ENCODE results near the gene IGFBPL1. TPM values are rescaled to one million over a fixed set of nuclear protein-coding genes. Genes with fewer than 3 reads are reported as not detected.

IGFBPL1 gene
- total RNA-seq, 4 donors from 2014 or later, result not detected

DNA sequence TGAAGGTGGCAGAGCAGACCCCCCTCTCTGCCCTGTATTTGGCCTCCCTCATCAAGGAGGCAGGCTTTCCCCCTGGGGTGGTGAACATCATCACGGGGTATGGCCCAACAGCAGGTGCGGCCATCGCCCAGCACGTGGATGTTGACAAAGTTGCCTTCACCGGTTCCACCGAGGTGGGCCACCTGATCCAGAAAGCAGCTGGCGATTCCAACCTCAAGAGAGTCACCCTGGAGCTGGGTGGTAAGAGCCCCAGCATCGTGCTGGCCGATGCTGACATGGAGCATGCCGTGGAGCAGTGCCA is 27.9 kb downstream of the IGFBPL1 start:
- 97% methylated on average over 5 of the region's 10 CpGs; no CpG with 5 or more reads in 1 of the 2 donors for WGBS, 2 donors
- Histone ChIP-seq H3K4me3 (no peak overlapping the region), H3K4me1 (peaks cover 9 to 28% (median 15%) of the 10 kb centered on the region in 3 donors), H3K27ac (no peak overlapping the region), H3K27me3 (no peaks in the 10 kb centered on the region), H3K36me3 (peaks cover 0 to 22% (median 12%) of the 10 kb centered on the region in 3 donors), H3K9me3 (no peaks in the 10 kb centered on the region)
- DNase-seq, result no peak
- TF ChIP-seq, protein P1, sequence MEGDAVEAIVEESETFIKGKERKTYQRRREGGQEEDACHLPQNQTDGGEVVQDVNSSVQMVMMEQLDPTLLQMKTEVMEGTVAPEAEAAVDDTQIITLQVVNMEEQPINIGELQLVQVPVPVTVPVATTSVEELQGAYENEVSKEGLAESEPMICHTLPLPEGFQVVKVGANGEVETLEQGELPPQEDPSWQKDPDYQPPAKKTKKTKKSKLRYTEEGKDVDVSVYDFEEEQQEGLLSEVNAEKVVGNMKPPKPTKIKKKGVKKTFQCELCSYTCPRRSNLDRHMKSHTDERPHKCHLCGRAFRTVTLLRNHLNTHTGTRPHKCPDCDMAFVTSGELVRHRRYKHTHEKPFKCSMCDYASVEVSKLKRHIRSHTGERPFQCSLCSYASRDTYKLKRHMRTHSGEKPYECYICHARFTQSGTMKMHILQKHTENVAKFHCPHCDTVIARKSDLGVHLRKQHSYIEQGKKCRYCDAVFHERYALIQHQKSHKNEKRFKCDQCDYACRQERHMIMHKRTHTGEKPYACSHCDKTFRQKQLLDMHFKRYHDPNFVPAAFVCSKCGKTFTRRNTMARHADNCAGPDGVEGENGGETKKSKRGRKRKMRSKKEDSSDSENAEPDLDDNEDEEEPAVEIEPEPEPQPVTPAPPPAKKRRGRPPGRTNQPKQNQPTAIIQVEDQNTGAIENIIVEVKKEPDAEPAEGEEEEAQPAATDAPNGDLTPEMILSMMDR (IDR thresholded peaks at IDR 0.05), result no peak
- no peak for TF ChIP-seq POLR2A (IDR thresholded peaks at IDR 0.05)
- intact Hi-C loops (cut with DNase I), result no loop called here

DNA sequence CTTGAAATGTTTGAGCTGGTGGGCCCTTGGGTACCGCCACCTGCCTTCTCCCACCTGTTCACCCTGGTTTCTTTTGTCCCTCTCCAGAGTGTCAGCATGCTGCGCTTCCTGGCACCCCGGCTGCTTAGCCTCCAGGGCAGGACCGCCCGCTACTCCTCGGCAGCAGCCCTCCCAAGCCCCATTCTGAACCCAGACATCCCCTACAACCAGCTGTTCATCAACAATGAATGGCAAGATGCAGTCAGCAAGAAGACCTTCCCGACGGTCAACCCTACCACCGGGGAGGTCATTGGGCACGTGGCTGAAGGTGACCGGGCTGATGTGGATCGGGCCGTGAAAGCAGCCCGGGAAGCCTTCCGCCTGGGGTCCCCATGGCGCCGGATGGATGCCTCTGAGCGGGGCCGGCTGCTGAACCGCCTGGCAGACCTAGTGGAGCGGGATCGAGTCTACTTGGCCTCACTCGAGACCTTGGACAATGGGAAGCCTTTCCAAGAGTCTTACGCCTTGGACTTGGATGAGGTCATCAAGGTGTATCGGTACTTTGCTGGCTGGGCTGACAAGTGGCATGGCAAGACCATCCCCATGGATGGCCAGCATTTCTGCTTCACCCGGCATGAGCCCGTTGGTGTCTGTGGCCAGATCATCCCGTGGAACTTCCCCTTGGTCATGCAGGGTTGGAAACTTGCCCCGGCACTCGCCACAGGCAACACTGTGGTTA is 28.4 kb downstream of the IGFBPL1 start:
- Histone ChIP-seq H3K36me3 (peaks cover 0 to 22% (median 12%) of the 10 kb centered on the region in 3 donors), H3K4me3 (no peak overlapping the region), H3K4me1 (peaks cover 9 to 30% (median 15%) of the 10 kb centered on the region in 3 donors), H3K27ac (no peak overlapping the region), H3K9me3 (no peaks in the 10 kb centered on the region), H3K27me3 (no peaks in the 10 kb centered on the region)
- no peak for TF ChIP-seq POLR2A (IDR thresholded peaks at IDR 0.05)
- TF ChIP-seq, protein P1 (IDR thresholded peaks at IDR 0.05), result no peak
- WGBS, 2 donors, result 88 to 96% methylated on average over 5 to 15 of the region's 30 CpGs
- no peak for DNase-seq
- intact Hi-C loops (cut with DNase I), result no loop called here

DNA sequence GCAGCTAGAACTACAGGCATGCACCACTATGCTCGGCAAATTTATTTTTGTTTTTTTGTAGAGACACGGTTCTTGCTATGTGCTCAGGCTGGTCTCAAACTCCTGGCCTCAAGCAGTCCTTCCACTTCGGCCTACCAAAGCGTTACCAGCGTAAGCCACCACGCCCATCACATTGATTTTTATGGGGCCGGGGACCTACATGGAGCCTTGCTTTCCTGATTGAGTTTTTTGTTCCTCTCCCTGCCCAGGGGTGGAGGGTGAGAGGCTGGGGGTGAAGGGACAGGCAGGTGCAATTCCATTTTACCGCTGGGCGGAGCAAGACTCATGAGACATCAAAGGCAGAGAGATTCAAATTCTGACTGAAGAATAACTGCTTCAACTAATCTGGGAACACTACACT is 29.8 kb downstream of the IGFBPL1 start:
- no peaks in the 10 kb centered on the region for H3K27me3 ChIP-seq
- H3K9me3 ChIP-seq, result no peaks in the 10 kb centered on the region
- peak overlapping the region in 3 of 4 donors; percentile 34 to 86 (median 84) for H3K27ac ChIP-seq
- H3K36me3 ChIP-seq, result peaks cover 0 to 22% (median 12%) of the 10 kb centered on the region in 3 donors
- intact Hi-C loops (cut with DNase I), result no loop called here
- TF ChIP-seq, protein P1 (IDR thresholded peaks at IDR 0.05), result no peak
- TF ChIP-seq POLR2A (IDR thresholded peaks at IDR 0.05), result no peak
- 88 to 90% methylated on average over 9 of the region's 9 CpGs for WGBS, 2 donors
- peaks cover 9 to 39% (median 10%) of the 10 kb centered on the region in 3 donors for H3K4me1 ChIP-seq
- H3K4me3 ChIP-seq, result peak overlapping the region in 3 of 4 donors; percentile 68 to 78 (median 75)
- no peak for DNase-seq

DNA sequence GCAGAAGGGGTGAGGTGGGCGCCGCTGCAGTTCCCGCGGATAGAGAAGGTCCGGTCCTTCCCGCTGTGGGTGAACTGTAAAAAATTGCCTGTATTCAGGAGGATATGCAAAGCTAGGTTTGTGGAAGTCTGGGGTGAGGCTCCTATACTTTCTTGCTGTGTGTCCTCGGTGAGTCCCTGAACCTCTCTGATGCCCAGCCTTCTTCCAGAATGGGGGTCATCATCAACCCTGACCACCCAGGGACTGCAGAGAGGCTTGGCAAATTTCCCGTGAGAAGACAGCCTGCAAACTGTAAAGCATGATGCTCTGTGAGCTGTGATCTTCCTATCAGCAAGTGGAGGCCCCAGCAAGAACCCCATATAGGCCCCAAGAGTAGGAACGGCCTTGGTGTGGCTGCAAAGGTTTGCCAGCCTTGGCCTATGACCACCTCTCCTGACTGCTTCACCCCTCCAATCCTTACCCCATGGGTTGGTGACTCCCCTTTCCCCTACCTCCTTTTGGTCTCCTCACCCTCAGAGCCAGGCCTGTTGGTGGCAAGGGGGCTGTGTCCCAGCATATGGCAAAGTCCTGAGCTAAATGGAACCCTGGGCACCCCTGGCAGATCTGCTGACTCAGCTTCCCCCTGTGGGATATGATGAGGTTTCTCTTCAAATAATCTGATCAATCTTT is 31.0 kb downstream of the IGFBPL1 start:
- H3K27ac ChIP-seq, result peak overlapping the region; percentile 61 to 86 (median 84)
- peaks cover 0 to 22% (median 12%) of the 10 kb centered on the region in 3 donors for H3K36me3 ChIP-seq
- WGBS, 2 donors, result 8 to 43% methylated on average over 1 to 9 of the region's 9 CpGs
- no peaks in the 10 kb centered on the region for H3K9me3 ChIP-seq
- TF ChIP-seq POLR2A (IDR thresholded peaks at IDR 0.05), result no peak
- TF ChIP-seq, protein P1 (IDR thresholded peaks at IDR 0.05), result no peak
- H3K4me3 ChIP-seq, result peak overlapping the region; percentile 51 to 78 (median 72)
- intact Hi-C loops (cut with DNase I), result no loop called here
- peaks cover 15 to 50% (median 16%) of the 10 kb centered on the region in 3 donors for H3K4me1 ChIP-seq
- no peak for DNase-seq
- no peaks in the 10 kb centered on the region for H3K27me3 ChIP-seq
